ENCODE results near the gene ZCCHC10.
A peak's percentile ranks its signal among the peaks of the same experiment; 100 is the strongest.

ZCCHC10 gene

GRCh38 chr5:133059621-133060020 is 33.3 kb upstream of the ZCCHC10 start:
- no peak overlapping the region for H3K27ac ChIP-seq

GRCh38 chr5:133056891-133057290 is 30.5 kb upstream of the ZCCHC10 start:
- TF ChIP-seq, protein P1, sequence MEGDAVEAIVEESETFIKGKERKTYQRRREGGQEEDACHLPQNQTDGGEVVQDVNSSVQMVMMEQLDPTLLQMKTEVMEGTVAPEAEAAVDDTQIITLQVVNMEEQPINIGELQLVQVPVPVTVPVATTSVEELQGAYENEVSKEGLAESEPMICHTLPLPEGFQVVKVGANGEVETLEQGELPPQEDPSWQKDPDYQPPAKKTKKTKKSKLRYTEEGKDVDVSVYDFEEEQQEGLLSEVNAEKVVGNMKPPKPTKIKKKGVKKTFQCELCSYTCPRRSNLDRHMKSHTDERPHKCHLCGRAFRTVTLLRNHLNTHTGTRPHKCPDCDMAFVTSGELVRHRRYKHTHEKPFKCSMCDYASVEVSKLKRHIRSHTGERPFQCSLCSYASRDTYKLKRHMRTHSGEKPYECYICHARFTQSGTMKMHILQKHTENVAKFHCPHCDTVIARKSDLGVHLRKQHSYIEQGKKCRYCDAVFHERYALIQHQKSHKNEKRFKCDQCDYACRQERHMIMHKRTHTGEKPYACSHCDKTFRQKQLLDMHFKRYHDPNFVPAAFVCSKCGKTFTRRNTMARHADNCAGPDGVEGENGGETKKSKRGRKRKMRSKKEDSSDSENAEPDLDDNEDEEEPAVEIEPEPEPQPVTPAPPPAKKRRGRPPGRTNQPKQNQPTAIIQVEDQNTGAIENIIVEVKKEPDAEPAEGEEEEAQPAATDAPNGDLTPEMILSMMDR (conservative IDR thresholded peaks at IDR 0.05): no peak
- H3K27ac ChIP-seq: no peak overlapping the region

More at GRCh38 chr5:133059621-133060020, 33.3 kb upstream of the ZCCHC10 start:
- TF ChIP-seq, protein P1 (conservative IDR thresholded peaks at IDR 0.05): no peak

- H3K27ac ChIP-seq: no peak overlapping the region
- TF ChIP-seq, protein P1 (conservative IDR thresholded peaks at IDR 0.05): no peak
Measured at GRCh38 chr5:133054697-133055471, 28.5 kb upstream of the ZCCHC10 start.

GRCh38 chr5:133053448-133053847 is 27.1 kb upstream of the ZCCHC10 start:
- TF ChIP-seq, protein P1 (conservative IDR thresholded peaks at IDR 0.05): no peak
- H3K27ac ChIP-seq: peak overlapping the region; percentile 96

DNA sequence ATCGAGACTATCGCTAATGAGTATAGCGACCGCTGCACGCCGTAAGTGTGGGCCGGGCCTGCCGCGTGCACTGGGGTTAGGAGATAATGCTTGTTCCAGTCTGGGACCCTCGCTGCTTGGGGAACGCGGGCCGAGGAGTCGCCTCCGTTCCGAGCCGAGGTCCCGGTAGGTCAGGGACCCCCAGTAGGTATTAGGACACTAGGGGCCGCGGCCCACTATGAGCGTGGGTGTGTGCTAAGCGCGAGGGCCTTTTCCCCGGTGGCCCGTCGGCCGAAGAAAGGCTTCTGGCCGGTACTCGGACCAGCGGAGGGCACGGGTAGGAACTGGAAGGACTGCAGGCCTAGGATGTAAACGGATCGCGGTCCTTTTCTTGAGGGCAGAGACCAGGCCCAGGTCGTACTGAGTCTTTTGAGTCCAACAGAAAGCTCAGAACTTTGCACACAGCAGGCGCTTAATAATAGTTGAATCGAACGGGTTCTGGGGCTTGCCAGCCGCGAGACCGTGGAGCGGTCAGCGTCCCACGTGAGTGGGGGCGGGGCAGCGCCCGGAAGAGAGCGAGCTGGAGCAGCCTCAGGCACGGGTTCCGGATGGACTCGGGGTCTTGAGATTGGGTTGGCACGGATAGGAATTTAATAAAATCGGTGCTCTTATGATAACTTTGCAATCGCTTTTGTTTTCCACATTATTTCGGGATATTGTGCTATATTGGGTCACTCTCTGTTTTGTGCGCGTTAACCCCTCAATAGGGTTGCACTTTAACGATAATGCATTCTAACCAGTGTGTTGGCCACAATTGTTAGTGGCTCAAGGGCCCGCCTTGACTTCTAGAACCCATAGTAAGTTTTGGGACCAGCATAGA is 26.2 kb upstream of the ZCCHC10 start:
- peak overlapping the region; percentile 96 for H3K27ac ChIP-seq
- TF ChIP-seq, protein P1 (conservative IDR thresholded peaks at IDR 0.05): no peak

DNA sequence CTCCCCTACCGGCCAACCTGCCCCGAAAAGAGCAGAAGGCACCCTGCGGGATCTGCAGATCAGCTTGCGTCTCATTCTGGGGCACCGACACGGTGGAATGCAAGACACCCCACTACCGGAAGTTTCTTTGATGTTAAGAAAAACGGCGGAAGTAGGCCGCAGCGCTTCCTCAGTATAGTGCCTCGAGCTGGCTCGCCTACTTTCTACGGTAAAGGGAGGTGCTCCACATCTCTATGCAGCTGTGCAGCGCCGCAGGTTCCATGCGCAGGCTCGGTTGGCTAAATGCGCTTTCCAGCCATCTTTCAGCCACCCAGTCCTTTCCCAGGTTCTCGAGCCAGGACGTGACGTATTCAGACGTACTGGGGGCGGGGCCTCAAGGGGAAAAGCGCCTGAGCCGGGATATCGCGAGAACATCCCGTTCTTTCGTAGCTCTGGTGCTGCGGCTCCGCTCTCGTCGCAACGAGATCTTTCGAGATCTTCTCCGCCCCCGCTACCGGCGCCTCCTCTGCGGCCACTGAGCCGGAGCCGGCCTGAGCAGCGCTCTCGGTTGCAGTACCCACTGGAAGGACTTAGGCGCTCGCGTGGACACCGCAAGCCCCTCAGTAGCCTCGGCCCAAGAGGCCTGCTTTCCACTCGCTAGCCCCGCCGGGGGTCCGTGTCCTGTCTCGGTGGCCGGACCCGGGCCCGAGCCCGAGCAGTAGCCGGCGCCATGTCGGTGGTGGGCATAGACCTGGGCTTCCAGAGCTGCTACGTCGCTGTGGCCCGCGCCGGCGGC is 25.4 kb upstream of the ZCCHC10 start, which contains the start of gene HSPA4:
TSS of gene HSPA4 (plus strand) at position 472 of the 775 bp plus-strand sequence. CDS start at position 710, 238 bp downstream.
- H3K27ac ChIP-seq: peak within 1 kb of the TSS; percentile 96
- TF ChIP-seq, protein P1 (conservative IDR thresholded peaks at IDR 0.05): no peak

Measured in VCaP (cell line).